ENCODE measurements around the gene NRBP1. TPM values are rescaled to one million over a fixed set of nuclear protein-coding genes. Genes with fewer than 3 reads are reported as not detected.
A peak's percentile ranks its signal among the peaks of the same experiment; 100 is the strongest.

The NRBP1 gene
- total RNA-seq, 1 experiment from 2014 or later: 66.6 TPM

DNA sequence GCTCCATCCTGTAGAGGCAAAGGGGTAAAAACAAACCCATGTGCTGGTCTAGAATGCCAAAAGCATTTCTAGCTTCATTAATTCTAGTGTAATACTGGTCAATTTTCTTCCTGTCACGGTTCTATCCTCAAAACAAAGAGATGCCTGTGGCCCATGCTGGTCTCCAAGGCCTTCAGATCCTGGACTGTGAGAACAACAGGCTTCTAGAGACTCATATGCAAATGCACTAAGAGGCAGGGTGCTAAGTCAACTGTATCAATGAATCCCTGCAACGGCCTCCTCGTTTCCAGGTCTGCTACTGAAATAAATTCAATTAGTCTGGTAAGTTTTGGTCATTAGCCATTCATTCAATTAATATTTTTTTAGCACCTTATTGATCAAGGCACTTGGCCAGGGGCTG, 57.1 kb downstream of the NRBP1 start:
- H3K36me3 ChIP-seq (ENCODE audit: low read depth, low read length): no peaks in the 10 kb centered on the region
- no peaks in the 10 kb centered on the region for H4K20me1 ChIP-seq (ENCODE audit: low read length)
- ChIA-PET POLR2A (ENCODE audit: unreplicated experiment) (interaction anchor here (0.6 kb wide), 1 partner anchor 20 kb away, joined by 11 read pairs; no protein-coding TSS in a partner anchor), CTCF (no interaction called here)
- ATAC-seq: no peak
- no peaks in the 10 kb centered on the region for H3F3A ChIP-seq (ENCODE audit: low read length, unreplicated experiment)
- H3K9ac ChIP-seq (ENCODE audit: low read length): no peak overlapping the region
- 0 out of 2 replicates have a peak, but pooled peaks cover 5% of the 10 kb centered on the region for H3K79me2 ChIP-seq (ENCODE audit: low read length)
- no peak overlapping the region for H3K27ac ChIP-seq (ENCODE audit: low read length)
- no peak overlapping the region for H3K4me3 ChIP-seq (ENCODE audit: low read length)
- no peak for DNase-seq
- H2AFZ ChIP-seq (ENCODE audit: low read length): no peak overlapping the region
- H3K4me1 ChIP-seq (ENCODE audit: insufficient read depth, low read length): peaks cover 13% of the 10 kb centered on the region
- no peak overlapping the region for H3K4me2 ChIP-seq (ENCODE audit: low read length)
- no peaks in the 10 kb centered on the region for H3K9me2 ChIP-seq (replicated peaks; ENCODE audit: low read length)
- no TSS peak for BruUV-seq (replicated peaks)
- no peaks in the 10 kb centered on the region for H3K27me3 ChIP-seq (ENCODE audit: low read length)
- H3K9me3 ChIP-seq (ENCODE audit: low read length): no peaks in the 10 kb centered on the region
- TF ChIP-seq EZH2 (IDR thresholded peaks at IDR 0.05; ENCODE audit: low read length, unreplicated experiment) (no peak), EZH2phosphoT487 (IDR thresholded peaks at IDR 0.05; ENCODE audit: borderline replicate concordance, low read length) (no peak)
- TF ChIP-seq, protein P1, sequence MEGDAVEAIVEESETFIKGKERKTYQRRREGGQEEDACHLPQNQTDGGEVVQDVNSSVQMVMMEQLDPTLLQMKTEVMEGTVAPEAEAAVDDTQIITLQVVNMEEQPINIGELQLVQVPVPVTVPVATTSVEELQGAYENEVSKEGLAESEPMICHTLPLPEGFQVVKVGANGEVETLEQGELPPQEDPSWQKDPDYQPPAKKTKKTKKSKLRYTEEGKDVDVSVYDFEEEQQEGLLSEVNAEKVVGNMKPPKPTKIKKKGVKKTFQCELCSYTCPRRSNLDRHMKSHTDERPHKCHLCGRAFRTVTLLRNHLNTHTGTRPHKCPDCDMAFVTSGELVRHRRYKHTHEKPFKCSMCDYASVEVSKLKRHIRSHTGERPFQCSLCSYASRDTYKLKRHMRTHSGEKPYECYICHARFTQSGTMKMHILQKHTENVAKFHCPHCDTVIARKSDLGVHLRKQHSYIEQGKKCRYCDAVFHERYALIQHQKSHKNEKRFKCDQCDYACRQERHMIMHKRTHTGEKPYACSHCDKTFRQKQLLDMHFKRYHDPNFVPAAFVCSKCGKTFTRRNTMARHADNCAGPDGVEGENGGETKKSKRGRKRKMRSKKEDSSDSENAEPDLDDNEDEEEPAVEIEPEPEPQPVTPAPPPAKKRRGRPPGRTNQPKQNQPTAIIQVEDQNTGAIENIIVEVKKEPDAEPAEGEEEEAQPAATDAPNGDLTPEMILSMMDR (conservative IDR thresholded peaks at IDR 0.05; ENCODE audit: low read depth, low read length): no peak
- intact Hi-C loops (cut with micrococcal nuclease): no loop called here

DNA sequence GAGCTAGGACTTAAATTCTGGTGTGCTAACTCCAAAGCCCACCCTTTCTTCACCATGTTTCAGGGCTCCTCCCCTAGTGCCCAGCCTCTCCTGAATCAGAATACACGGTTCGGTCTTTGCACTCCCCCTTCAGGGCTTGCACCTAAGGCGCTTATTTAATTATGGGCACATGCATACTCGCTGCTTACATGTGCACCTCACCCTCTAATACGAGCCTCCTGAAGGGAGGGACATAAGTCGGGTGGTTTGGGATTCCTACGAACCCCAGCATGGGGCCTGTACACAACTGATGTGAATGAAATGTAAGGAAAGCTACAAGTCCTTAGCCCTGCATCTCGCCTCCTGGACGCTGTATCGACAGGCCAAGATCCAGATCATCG, 60.7 kb downstream of the NRBP1 start:
- TSS peak; percentile 64 for BruUV-seq (replicated peaks)
- Histone ChIP-seq H4K20me1 (ENCODE audit: low read length) (no peaks in the 10 kb centered on the region), H3K79me2 (ENCODE audit: low read length) (0 out of 2 replicates have a peak, but pooled peaks cover 5% of the 10 kb centered on the region), H3K9me3 (ENCODE audit: low read length) (no peaks in the 10 kb centered on the region), H3K9me2 (replicated peaks; ENCODE audit: low read length) (no peaks in the 10 kb centered on the region), H3K27ac (ENCODE audit: low read length) (0 out of 2 replicates have a peak overlapping the region, but pooled peaks have one; percentile 0), H3K36me3 (ENCODE audit: low read depth, low read length) (no peaks in the 10 kb centered on the region), H3F3A (ENCODE audit: low read length, unreplicated experiment) (no peaks in the 10 kb centered on the region), H3K9ac (ENCODE audit: low read length) (peak overlapping the region; percentile 42), H3K4me2 (ENCODE audit: low read length) (peak overlapping the region; percentile 93), H3K4me3 (ENCODE audit: low read length) (peak overlapping the region; percentile 71), H3K27me3 (ENCODE audit: low read length) (no peaks in the 10 kb centered on the region), H3K4me1 (ENCODE audit: insufficient read depth, low read length) (peaks cover 13% of the 10 kb centered on the region), H2AFZ (ENCODE audit: low read length) (peak overlapping the region; percentile 82)
- DNase-seq (no peak), ATAC-seq (no peak; the same call in 1 of the 2 replicates)
- no peak for TF ChIP-seq EZH2 (IDR thresholded peaks at IDR 0.05; ENCODE audit: low read length, unreplicated experiment)
- TF ChIP-seq EZH2phosphoT487 (IDR thresholded peaks at IDR 0.05; ENCODE audit: borderline replicate concordance, low read length): no peak
- TF ChIP-seq, protein P1 (conservative IDR thresholded peaks at IDR 0.05; ENCODE audit: low read depth, low read length): no peak
- ChIA-PET POLR2A (ENCODE audit: unreplicated experiment) (no interaction called here), CTCF (no interaction called here)
- intact Hi-C loops (cut with micrococcal nuclease): loop anchor here (1.0 kb wide), 1 partner anchor 139 kb away; no protein-coding TSS in a partner anchor

Data from PC-3 (cell line).